NCI-H446 treated with DMSO at 0.1 percent for 48 hours (cell line): Measurements from ENCODE around the gene BRSK1.
A peak's percentile ranks its signal among the peaks of the same experiment; 100 is the strongest.

Experiments used
- DNase-seq: peaks from one replicate; lab custom pipeline; 2025; lab: John Stamatoyannopoulos, UW

Gene BRSK1

DNA sequence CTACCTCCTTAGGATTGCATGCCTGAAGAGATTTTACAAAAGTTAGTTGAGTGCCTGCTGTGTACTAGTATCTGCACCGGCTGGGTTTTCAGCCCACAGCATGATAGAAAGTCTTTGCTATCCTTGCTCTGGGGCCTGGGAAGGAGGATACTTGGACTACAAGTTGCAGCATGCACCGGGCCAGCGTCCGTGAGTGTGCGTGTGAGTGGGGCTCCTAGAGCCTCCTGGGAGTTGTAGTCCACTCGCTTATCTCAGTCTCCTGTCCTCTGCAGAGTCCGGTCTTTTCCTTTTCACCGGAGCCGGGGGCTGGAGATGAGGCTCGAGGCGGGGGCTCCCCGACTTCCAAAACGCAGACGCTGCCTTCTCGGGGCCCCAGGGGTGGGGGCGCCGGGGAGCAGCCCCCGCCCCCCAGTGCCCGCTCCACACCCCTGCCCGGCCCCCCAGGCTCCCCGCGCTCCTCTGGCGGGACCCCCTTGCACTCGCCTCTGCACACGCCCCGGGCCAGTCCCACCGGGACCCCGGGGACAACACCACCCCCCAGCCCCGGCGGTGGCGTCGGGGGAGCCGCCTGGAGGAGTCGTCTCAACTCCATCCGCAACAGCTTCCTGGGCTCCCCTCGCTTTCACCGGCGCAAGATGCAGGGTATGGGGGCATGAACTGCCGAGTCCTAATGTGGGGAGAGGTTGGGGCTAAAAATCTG is 20.6 kb downstream of the BRSK1 start:
- no peak for DNase-seq

DNA sequence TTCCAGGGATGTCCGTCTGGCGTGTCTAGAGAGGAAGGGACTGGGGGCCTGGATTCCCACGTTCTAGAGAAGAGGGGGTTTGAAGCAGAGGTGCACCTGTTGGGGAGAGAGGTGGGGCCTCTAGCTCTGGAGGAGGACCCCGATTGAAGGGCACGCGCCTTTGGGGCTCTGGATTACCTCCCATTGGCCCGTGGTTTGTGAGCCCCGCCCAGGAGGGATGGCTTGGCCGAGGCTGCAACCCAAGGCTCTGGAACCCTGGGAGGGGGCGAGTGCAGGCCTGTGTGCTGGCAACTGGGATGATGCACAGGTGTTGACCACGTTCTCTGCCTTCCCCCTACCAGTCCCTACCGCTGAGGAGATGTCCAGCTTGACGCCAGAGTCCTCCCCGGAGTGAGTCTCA is 21.2 kb downstream of the BRSK1 start:
- DNase-seq, result no peak

DNA sequence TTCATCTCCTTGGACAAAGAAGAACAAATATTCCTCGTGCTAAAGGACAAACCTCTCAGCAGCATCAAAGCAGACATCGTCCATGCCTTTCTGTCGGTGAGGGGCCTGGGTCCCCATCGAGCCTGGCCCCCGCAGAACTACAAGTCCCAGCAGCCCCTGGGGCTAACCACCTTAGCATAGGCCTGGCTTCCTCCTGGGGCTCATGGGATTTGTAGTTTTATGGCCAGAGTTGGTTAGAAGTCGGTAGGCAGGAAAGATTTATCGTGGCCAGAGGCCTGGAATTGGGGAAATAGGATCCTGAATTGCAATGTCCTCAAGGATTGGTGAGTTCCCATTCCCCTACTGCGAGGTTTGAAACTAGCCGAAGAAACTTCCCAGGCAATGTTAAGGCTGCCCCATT is 21.7 kb downstream of the BRSK1 start:
- DNase-seq, result no peak

DNA sequence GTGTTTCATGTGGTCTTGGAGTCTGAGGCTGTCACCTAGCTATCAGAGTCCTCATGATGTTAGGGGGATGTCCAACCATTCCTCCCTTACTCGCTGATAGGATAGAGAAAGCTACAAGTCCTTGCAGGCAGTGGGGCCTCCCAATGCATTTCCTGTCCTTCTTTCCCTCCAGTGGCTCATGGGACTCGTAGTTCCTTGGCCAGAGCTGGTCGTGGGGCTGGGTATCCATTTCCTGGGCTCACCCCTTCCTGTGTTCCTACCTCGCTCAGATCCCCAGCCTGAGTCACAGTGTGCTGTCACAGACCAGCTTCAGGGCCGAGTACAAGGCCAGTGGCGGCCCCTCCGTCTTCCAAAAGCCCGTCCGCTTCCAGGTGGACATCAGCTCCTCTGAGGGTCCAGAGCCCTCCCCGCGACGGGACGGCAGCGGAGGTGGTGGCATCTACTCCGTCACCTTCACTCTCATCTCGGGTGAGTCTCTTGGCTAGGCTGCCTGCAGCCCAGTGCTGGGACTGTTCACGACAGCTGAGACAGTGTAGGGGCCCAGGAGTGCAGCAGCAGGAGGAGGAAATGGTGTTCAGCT is 22.3 kb downstream of the BRSK1 start:
- no peak for DNase-seq

DNA sequence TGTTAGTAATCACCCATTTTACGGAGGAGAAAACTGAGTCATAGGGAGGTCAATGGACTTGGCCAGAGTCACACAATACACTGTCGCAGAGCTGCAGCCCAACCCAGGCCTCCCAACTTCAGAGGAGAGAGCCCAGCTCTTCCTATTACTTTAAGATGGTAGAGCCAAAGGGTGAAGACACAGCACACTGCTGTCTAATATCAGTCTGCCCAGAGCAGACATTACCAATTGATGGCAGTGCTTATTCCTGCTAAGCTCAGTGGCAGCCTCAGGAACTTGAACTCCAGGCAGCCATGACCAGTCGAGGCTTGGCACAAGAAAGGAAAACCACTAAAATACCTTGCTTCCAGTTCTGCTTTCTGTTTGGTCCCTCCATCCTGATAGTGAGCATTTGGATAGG is 22.9 kb downstream of the BRSK1 start:
- DNase-seq, result no peak

DNA sequence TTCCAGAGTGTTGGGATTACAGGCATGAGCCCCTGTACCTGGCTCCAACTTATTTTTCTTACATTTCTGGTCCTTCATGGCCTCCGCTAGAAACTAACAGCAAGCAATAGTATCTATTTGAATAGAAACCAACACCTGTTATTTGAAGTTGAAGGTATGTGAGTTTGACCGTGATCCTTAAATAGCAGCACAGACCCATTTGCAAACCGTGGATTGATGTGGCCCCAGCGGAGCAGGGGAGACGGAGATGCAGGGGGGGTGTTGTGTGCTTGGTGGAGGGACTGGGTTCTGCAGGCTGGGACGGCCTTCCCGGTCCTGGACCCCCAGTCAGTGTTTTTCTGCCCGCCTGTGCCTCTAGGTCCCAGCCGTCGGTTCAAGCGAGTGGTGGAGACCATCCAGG is 24.5 kb downstream of the BRSK1 start:
- DNase-seq, result no peak

DNA sequence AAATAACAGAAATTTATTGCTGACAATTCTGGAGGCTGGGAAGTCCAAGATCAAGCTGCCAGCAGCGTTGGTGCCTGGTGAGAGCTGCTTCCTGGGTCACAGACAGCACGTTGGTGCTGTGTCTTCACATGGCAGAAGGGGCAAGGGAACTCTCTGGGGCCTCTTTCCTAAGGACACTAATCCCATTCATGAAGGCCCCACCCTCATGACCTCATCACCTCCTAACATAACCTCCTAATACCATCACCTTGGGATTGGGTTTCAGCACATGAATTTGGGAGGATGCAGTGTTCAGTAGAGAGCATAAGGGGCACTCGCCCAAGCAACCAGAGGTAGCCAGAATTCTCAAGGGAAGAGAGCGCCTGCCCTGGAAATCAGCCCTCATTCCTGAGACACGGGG is 25.7 kb downstream of the BRSK1 start:
- DNase-seq, result no peak

DNA sequence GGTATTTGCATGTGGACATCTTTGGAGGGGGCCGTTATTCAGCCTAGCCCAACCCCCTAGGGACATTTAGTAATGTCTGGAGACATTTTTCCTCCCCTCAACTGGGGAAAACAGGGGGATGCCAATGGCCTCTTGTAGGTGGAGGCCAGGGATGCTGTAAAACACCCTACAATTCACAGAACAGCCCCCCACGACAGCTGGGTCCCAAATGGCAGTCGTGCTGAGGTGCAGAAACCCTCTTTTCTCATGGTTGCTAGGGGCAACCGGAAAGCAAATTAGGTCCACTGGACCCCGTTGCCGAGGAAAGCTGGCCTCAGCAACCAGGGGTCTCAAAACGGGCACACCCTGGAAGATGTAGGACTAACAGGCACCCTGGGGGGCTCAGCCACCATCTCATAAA is 26.7 kb downstream of the BRSK1 start:
- no peak for DNase-seq

DNA sequence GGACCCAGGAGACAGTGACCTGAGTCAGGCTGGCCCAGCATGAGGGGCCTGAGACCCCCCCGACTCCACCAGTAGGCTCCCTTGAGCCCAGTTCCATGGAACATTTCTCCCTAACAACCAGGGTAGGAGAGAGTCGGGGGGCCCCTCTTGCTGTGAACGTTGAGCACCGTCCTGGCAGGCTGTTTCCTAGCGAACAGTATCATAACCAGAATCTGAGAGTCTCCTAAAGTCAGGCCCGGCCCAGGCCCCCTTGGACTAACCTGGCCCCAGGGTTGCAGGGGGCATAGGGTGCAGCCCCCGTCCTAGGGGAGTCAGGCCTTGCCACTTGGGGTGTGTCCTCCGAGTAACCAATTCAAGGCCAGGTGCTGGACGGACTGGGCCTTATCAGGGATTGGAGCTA is 27.6 kb downstream of the BRSK1 start:
- DNase-seq, result no peak

DNA sequence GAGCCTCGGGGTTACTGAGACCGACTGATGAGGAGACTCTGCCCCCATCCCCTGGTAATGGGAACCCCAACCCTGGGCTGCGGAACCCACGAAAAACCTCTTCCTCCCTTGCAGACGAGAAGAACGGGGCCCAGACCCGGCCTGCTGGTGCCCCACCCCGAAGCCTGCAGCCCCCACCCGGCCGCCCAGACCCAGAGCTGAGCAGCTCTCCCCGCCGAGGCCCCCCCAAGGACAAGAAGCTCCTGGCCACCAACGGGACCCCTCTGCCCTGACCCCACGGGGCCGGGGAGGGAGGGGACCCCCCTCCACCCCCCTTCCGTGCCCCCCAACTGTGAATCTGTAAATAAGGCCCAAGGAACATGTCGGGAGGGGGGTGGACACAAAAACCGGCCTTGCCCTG is 28.0 kb downstream of the BRSK1 start:
- no peak for DNase-seq

DNA sequence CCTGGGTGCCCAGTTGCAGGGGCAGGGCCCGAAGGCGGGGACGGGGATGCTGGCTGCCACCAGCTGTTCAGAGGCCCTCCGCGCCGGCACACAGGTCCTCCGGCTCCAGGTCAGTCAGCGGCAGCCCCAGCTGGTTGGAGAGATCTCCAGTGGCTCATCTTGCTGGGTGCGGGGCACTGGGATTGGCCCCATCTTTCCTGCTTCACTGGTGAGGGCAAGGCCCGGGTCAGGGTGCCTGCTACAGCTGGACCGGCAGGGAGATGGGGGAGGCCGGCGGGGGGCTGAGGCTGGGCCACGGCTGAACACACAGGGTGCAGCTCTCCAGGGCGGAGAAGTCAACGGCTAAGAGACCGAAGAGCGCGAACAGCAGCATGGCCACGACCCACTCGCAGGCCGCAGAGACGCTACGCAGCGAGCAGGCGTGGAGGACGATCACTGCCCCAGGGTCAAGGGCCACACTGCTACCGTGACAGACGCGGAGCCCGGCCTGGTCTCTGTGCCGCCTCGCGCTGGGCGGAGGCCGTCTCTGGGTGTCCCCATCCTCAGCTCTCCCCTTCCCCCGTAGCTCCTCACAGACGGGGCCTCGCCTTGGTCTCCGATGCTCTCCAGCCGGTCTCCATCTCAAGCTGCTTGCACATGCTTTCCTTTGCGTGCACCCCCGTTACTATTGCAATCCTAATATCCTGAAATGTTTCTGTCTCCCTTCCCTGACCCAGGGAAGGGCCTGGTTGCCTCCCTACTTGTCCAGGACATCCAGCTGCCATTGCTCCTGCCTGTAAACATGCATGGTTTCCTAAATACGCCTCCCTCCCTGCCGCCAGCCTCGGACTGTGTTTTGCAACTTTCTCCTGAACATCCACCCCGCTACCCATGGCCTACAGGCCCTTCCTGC is 29.1 kb downstream of the BRSK1 start:
- no peak for DNase-seq

DNA sequence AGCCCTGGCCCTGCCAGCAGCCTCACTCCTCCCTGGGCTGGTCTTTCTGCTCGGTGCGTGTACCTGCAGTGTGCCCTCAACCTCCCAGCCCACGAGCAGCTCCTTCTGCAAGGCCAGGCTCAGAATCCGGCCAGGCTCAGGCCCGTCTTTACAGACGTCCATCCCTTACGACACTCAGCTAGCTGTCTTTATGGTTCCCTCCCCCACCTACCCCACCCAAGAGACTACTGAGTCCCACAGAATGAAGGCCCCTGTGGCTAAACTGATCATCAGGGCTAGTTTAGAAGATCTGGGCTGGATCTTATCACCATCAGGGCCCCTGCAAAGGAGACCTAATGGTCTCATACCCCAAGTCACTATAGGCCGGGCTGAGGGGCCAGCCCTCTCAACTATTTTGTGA is 30.6 kb downstream of the BRSK1 start:
- DNase-seq, result no peak

DNA sequence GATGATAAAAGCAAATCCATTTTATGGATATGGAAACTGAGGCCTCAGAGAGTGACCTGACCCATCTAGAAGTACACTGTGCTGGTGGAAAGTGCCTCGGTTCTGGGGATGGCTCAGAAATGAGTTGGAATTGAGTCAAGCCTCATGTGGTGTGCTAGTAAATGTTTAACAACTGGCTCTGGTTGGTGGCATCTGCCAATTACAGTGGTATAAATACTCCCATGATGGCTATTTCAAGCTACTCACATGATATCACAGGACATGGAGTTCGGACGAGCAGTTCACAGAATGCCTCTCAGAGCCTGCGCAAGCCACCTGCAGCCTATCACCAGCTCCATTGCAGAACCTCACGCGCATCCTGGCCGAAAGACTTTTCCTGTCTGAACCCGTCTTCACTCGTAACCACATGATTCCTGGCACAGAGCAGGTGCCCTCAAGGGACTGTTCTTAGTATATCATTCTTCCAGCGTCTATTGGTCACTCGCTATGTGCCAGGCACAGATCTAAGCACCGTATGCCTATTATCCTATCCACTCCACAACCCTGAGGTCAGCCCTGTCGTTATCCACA is 32.2 kb downstream of the BRSK1 start:
- DNase-seq, result no peak

DNA sequence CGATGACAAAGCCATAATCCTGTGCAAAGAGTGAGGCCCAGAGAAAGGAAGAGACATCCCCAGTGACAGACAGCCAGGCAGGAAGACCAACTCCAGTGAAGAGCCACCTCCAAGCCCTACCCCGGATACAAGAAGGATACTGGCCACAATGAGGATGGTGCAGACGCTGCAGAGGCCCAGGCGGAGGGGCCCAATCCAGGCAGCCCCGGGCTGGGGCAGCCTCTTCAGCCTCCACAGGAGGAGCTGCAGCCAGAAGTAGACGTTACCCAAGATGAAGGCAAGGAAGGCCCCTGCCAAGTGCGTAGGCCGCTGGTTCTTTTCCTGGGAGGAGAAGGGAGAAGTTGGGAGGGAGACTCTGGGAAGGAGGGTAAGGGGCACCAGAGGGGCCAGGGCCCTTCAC is 32.8 kb downstream of the BRSK1 start:
- no peak for DNase-seq

DNA sequence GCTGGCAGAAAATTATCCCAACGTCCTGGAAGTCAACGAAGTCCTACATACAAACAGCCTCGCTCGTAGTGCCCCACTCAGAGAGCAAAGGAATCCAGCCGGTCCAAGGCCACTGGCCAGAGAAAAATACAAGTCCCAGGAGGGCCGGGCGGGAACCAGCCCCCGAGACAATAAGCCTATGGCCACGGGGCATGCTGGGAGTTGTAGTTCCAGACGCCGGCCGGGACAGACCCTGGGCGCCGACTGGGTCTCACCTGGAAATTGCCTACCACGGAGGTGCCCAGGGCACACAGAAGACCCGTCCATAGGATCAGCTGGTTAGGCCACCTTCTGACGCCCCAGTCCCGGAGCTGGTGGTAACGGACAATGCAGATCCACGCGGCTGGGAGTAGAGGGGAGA is 36.0 kb downstream of the BRSK1 start:
- no peak for DNase-seq

DNA sequence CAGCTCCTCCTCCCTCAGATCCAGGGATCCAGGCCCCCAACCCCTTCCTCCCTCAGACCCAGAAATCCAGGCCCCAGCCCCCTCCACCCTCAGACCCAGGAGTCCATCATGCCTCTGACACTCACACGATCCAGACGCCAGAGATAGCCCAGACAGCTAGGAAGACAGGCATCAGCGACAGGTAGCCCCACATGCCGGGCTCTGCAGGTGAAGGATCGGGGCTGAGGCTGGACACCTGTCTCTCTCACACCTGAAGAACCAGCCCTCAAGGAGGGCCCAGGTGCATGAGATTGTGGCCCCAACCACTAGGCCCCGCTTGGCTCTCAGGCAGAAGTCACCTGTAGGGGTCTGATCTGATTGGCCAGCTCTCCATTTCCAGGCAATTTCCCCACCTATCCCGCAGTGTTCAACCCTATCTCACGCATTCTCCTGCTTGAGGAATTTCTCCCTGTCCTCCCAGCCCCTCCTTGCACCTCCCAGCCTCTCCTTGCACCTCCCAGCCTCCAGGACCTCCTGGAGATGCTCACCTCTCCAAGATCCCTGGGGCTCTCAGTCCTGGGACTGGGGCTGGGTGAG is 37.1 kb downstream of the BRSK1 start:
- DNase-seq, result no peak

DNA sequence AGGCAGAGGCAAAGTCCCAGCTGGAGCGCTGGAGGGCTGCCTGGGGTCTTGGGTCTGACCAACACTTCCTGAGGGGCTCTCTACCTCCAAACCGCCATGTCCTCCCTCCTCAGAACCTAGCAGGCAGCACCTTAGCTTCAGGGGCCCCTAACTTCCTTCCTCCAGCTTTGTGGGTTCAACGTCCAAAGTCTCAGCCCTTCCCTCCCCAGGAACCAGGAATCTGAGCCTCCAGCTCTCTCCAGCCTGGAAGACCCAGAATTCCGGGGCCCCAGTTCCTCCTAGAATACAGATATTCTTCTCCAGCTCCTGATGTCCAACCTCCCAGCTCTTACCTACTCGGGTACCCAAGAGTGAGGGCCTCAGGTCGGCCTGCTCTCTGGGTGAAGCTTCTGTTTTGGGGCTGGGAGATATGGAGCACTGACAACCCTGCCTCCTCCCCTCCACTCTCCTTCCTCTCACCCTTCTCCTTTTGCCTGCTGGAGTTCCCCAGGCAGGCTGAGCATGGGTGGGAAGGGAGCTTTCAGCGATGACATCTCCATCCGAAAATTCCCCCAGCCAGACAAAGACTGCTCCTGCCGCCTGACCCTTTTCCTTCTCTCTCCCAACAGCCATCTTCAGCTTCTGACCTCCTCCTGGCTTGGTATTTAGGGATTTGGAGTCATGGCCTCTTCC is 37.8 kb downstream of the BRSK1 start:
- DNase-seq, result no peak

DNA sequence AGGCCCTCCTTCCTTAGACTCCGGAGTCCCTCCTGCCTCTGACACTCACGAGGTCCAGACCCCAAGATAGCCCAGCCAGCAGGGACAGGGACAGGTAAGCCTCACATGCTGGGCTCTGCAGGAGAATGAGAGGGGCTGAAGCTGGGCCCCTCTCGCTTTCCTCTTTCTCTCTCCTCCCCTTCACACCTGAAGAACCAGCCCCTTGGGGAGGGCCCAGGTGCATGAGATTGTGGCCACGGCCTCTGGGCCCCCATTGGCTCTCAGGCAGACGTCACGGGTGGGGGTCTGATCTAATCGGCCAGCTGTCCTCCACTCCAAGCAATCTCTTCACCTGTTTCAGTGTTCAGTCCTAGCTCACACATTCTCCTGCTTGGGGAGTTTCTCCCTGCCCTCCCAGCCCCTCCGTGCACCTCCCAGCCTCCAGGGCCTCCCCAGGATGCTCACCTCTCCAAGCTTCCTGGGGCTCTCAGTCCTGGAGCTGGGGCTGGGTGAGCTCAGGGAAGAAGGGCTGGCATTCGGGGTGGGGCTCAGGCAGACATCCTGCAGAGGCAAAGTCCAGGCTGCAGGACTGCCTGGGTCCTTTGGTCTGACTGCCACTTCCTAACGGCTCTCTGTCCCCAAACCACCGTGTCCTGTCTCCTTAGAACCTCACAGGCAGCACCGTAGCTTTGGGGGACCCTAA is 38.5 kb downstream of the BRSK1 start:
- DNase-seq, result no peak

DNA sequence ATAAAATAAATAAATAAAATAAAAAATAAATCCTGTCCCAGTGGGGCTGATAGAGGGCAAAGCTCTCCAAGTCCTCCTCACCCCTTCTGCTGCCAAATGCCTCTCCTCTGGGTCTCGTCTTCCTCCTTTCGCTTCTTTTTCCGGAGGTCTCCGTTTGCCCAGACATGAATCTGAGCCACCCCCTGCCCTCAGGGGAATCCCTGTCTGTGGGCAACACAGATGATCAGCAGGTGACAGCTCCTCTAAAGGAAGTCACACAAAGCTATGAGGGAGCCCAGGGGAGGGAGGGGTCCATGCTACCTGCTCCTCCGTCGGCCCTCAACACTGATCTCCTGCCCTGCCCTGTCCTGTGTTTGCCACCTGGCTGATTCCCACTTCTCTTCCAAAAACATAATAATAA is 40.9 kb downstream of the BRSK1 start:
- no peak for DNase-seq

DNA sequence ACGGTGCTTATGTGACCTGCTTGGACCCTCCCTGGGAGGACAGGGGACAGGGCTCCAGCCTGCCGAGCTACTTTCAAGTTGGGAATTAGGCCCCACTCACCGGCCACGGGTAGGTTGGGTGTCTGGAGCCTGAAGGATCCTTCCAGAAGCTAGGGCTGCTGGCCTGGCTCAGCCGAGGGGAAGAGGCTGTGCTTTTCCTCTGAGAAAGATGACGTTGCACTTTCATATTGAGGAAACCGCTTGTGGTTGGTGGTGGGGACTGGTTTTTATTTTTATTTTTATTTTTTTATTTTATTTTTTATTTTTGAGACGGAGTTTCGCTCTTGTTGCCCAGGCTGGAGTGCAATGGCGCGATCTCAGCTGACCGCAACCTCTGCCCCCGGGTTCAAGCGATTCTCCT is 41.4 kb downstream of the BRSK1 start, which contains the start of gene TMEM150B:
Gene TMEM150B, minus strand, starts transcription at position 170 of the 400 bp plus-strand sequence. CDS start 4,305 bp downstream, outside the sequence.
- DNase-seq, result no peak

DNA sequence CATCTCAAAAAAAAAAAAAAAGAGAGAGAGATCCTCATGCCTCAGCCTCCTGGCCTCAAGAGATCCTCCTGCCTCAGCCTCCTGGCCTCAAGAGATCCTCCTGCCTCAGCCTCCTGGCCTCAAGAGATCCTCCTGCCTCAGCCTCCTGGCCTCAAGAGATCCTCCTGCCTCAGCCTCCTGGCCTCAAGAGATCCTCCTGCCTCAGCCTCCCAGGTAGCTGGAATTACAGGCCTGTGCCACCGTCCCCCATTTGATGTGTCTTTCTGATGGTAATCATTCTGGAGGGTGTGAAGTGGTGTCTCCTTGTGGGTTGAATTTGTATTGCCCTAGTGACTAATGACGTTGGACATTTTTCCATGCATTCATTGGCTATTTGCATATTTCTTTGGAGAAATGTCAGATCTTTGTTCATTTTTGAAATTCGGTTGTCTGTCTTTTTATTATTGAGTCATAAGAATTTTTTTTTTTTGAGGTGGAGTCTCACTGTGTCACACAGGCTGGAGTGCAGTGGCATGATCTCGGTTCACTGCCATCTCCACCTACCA is 45.0 kb downstream of the BRSK1 start:
- DNase-seq, result peak; percentile 22
